Testis (tissue), 3 donors: ENCODE data around the gene ELAPOR1. TPM values are rescaled to one million over a fixed set of nuclear protein-coding genes. Genes with fewer than 3 reads are reported as not detected.

Source experiments
- DNase-seq: peaks from one replicate; pipeline ENCODE4 v3.0.0-alpha.2; 2019
- H3K27ac ChIP-seq, 2 donors: fragments of 200-600 bp; sonication (generic); one replicate each; pipeline ENCODE4 v1.5.1; 2019
- H3K27me3 ChIP-seq: fragments of 200-600 bp; sonication (generic); one replicate; pipeline ENCODE4 v1.5.1; 2019
- H3K36me3 ChIP-seq: fragments of 200-600 bp; sonication (generic); one replicate; pipeline ENCODE4 v1.5.1; 2017; ENCODE audit warnings: low read depth; ENCODE audit errors: missing control alignments
- H3K4me1 ChIP-seq: fragments of 200-600 bp; sonication (generic); one replicate; pipeline ENCODE4 v1.5.1; 2019
- H3K4me3 ChIP-seq, 2 donors: fragments of 200-600 bp; sonication (generic); one replicate each; pipeline ENCODE4 v1.5.1; 2017 to 2019
- H3K9me3 ChIP-seq: fragments of 200-600 bp; sonication (generic); one replicate; pipeline ENCODE4 v1.5.1; 2017
- POLR2A ChIP-seq: fragments of 450-650 bp; IDR thresholded peaks from one replicate; pipeline ENCODE4 v1.6.1; 2017; ENCODE audit warnings: antibody characterized with exemption, mild to moderate bottlenecking, moderate library complexity
- WGBS, 2 donors: methylation state at CpG; one replicate each; pipeline ENCODE4 v1.1.5; 2018; 5-methylcytosine and 5-hydroxymethylcytosine counted together
- intact Hi-C: fragments of 100-400 bp; cut with DNase I; formaldehyde crosslinking; loops from one replicate; pipeline ENCODE4 v1.15.1; 2023; ENCODE audit warnings: low total_unique reads
- polyA plus RNA-seq: library from polyadenylated mRNA; stranded (reverse); fragments of 350-450 nt; fragmentation: Illumina TruSeq; extraction: RNeasy Lipid Tissue Mini Kit (QIAGEN cat#74804); gene quantifications from one replicate; pipeline ENCODE4 v1.2.3, GENCODE V29; 2014; ENCODE audit warnings: low read depth, low replicate concordance; ENCODE audit not compliant: insufficient read depth
- total RNA-seq, 2 donors: library from RNA; depleted of rRNA; stranded (reverse); fragments of >200 nt; gene quantifications; one replicate each; pipeline ENCODE4 v1.2.3, GENCODE V29; 2016
- TF ChIP-seq, protein P1 (sequence below), 3 experiments: fragments of 450-650 bp in 2 of 3; fragments of 200-600 bp in 1 of 3; sonication (generic) in 1 of 3; IDR thresholded peaks; one replicate each; pipeline ENCODE4 v1.5.1; 2016 to 2019; ENCODE audit warnings: antibody characterized with exemption in 3 of 3, mild to moderate bottlenecking in 2 of 3, moderate library complexity in 1 of 3

The ELAPOR1 gene
- total and polyA plus RNA-seq, 3 donors from 2014 or later: 31.2 to 82.3 (median 47.8) TPM

DNA sequence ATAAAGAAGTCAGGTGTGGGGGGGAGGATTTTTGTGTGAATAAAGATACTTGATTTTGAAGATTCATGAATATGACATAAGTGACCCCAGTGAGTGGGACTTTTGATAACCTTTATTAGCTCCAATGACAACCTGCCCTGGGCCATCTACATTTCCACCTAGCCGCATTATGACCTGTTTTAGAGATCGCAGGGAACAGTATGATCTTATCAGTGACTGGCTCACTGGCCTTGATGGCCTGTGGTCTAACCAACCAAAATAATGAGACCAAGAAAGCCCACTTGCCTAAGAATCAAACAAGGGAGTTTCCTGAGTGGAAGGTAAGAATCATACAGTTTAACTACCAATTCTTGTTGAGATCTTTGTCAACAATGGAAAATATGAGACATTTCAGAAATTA lies 1.8 kb downstream of the ELAPOR1 start:
- no peak for TF ChIP-seq POLR2A
- TF ChIP-seq, protein P1, sequence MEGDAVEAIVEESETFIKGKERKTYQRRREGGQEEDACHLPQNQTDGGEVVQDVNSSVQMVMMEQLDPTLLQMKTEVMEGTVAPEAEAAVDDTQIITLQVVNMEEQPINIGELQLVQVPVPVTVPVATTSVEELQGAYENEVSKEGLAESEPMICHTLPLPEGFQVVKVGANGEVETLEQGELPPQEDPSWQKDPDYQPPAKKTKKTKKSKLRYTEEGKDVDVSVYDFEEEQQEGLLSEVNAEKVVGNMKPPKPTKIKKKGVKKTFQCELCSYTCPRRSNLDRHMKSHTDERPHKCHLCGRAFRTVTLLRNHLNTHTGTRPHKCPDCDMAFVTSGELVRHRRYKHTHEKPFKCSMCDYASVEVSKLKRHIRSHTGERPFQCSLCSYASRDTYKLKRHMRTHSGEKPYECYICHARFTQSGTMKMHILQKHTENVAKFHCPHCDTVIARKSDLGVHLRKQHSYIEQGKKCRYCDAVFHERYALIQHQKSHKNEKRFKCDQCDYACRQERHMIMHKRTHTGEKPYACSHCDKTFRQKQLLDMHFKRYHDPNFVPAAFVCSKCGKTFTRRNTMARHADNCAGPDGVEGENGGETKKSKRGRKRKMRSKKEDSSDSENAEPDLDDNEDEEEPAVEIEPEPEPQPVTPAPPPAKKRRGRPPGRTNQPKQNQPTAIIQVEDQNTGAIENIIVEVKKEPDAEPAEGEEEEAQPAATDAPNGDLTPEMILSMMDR (IDR thresholded peaks at IDR 0.05): no peak
- H3K9me3 ChIP-seq: no peaks in the 10 kb centered on the region
- no peak overlapping the region for H3K27ac ChIP-seq
- no peak overlapping the region for H3K4me3 ChIP-seq
- intact Hi-C loops: no loop called here
- H3K4me1 ChIP-seq: peaks cover 12% of the 10 kb centered on the region
- no peaks in the 10 kb centered on the region for H3K27me3 ChIP-seq
- H3K36me3 ChIP-seq: no peaks in the 10 kb centered on the region
- 89 to 99% methylated on average over 2 of the region's 2 CpGs for WGBS, 2 donors
- no peak for DNase-seq

DNA sequence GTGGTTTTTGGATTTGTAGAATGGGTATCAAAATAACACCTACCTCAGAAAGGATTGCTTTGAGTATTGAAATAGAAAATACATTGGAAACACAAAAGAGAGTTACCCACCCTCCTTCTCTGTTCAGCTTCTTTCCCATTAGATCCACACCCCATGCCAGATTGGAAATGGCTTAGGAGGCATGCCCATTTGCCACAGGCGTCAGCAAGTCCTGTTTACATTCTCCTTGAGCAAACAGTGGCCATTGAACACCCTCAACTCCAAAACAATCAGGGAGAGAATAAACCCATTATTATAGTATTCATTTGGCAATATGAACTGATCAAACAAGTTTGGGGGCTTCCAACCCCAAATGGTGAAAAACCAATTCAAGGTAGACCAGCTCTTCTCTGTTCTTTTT lies 2.4 kb downstream of the ELAPOR1 start:
- Histone ChIP-seq H3K36me3 (no peaks in the 10 kb centered on the region), H3K27ac (no peak overlapping the region), H3K27me3 (no peaks in the 10 kb centered on the region), H3K4me1 (peaks cover 12% of the 10 kb centered on the region), H3K4me3 (no peak overlapping the region), H3K9me3 (no peaks in the 10 kb centered on the region)
- intact Hi-C loops: no loop called here
- WGBS, 2 donors: 94 to 100% methylated on average over 1 of the region's 1 CpG
- DNase-seq: no peak
- TF ChIP-seq, protein P1 (IDR thresholded peaks at IDR 0.05): no peak
- no peak for TF ChIP-seq POLR2A

DNA sequence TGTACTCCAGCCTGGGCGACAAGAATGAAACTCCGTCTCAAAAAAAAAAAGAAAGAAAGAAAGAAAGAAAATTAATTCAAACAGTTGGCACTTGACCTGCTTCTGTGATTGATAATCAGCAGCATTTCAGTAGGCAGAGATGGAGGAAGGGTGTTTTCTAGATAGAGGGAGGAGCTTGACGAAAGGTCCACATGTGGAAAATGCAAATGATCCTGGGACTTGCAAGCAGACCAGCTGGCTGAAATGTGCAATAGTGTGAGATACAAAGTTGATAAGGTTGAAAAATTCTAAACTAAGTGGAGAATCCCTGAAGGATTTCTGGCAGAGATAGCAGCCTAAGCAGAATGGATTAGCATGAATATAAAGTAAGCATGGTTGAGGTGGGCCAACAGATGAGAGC lies 4.2 kb downstream of the ELAPOR1 start:
- WGBS, 2 donors: 70 to 71% methylated on average over 3 of the region's 3 CpGs
- H3K27me3 ChIP-seq: no peaks in the 10 kb centered on the region
- intact Hi-C loops: no loop called here
- no peaks in the 10 kb centered on the region for H3K36me3 ChIP-seq
- TF ChIP-seq, protein P1 (IDR thresholded peaks at IDR 0.05): no peak
- no peak for TF ChIP-seq POLR2A
- peaks cover 3% of the 10 kb centered on the region for H3K4me1 ChIP-seq
- no peak overlapping the region for H3K4me3 ChIP-seq
- H3K27ac ChIP-seq: no peak overlapping the region
- DNase-seq: no peak
- H3K9me3 ChIP-seq: no peaks in the 10 kb centered on the region

DNA sequence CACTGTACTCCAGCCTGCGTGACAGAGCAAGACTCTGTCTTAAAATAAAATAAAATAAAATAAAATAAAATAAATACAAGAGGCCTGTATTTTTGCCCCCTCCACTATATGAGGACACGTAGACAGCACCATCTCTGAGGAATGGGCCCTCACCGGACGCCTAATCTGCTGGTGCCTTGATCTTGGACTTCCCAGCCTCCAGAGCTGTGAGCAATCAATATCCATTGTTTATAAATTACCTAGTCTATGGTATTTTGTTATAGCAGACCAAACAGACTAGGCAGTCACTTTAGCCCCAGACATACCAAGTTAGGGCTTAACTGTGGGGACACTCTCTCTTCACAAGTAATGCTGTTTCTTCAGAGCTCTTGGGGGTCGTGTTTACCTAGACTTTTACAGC lies 6.4 kb downstream of the ELAPOR1 start:
- 92 to 93% methylated on average over 5 of the region's 5 CpGs for WGBS, 2 donors
- Histone ChIP-seq H3K27ac (no peak overlapping the region), H3K4me1 (no peaks in the 10 kb centered on the region), H3K27me3 (no peaks in the 10 kb centered on the region), H3K4me3 (no peak overlapping the region), H3K9me3 (no peaks in the 10 kb centered on the region), H3K36me3 (no peaks in the 10 kb centered on the region)
- DNase-seq: no peak
- TF ChIP-seq, protein P1 (IDR thresholded peaks at IDR 0.05): no peak
- TF ChIP-seq POLR2A: no peak
- intact Hi-C loops: no loop called here

DNA sequence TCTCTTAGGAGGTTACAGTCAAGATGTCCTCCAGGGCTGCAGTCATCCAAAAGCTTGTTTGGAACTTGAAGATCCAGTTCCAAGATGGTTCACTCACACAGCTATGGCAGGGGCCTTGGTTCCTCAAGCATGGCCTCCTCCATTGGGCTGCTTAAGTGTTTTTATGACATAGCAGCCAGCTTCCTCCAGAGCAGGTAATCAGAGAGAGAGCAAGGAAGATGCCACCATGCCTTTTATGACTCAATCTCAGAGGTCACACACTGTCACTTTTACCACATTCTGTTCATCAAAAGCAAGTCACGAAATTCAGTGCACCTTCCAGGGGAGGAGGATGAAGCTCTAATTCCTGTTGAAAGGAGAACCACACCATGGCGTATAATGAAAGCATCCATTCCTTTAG lies 17.1 kb downstream of the ELAPOR1 start:
- no peak overlapping the region for H3K27ac ChIP-seq
- intact Hi-C loops: no loop called here
- DNase-seq: no peak
- WGBS, 2 donors: 95 to 96% methylated on average over 2 of the region's 2 CpGs
- no peak for TF ChIP-seq POLR2A
- TF ChIP-seq, protein P1 (IDR thresholded peaks at IDR 0.05): no peak
- no peaks in the 10 kb centered on the region for H3K27me3 ChIP-seq
- no peaks in the 10 kb centered on the region for H3K4me1 ChIP-seq
- H3K36me3 ChIP-seq: no peaks in the 10 kb centered on the region
- no peaks in the 10 kb centered on the region for H3K9me3 ChIP-seq
- H3K4me3 ChIP-seq: no peak overlapping the region
